Measurements from ENCODE around the gene CACNA1H.
"Not testable (repeated sequence)": the region's sequence is repeated elsewhere in the genome, so short reads cannot be mapped to it uniquely, and the experiment has no call there.

GRCh38 chr16:1232049-1232748, 79.3 kb downstream of the CACNA1H start:
- not testable (repeated sequence) for TF ChIP-seq CTCF (IDR thresholded peaks at IDR 0.05; ENCODE audit: low read depth, low read length); EZH2phosphoT487 (IDR thresholded peaks at IDR 0.05; ENCODE audit: low read depth)

Data from OCI-LY3 (cell line).